ENCODE measurements around the gene FKBP14.

The FKBP14 gene

DNA sequence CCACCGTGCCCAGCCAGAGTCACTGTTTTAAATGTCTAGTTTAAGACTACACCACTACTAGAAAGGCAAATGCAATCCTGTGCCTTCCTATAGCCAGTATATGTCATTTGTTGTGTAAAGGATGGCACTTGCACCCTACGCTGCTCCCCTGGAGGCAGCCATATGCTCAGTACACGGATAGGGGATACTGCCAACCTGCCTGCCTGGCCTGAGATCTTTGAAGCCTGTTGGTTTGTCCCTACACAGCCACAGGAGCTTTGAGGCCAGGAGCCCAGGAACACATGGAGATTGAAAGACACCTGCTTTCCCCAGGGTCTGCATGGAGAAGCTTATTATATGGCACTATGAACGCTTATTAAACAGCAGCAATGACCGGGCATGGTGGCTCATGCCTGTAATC, 34.6 kb downstream of the FKBP14 start:
- peaks cover 6% of the 10 kb centered on the region for H3K4me1 ChIP-seq (ENCODE audit: insufficient read depth, low read length)
- no peak overlapping the region for H3K9ac ChIP-seq (ENCODE audit: low read depth, low read length)
- no peaks in the 10 kb centered on the region for H3K36me3 ChIP-seq (ENCODE audit: insufficient read depth, low read length)
- H3K9me3 ChIP-seq (ENCODE audit: control insufficient read depth, insufficient read depth, low read length) = peaks cover 6% of the 10 kb centered on the region; the same call in 1 of the 2 replicates

- H3K9me3 ChIP-seq (ENCODE audit: control insufficient read depth, insufficient read depth, low read length) = peaks cover 6% of the 10 kb centered on the region; the same call in 1 of the 2 replicates
Observed at GRCh38 chr7:29990931-29991330, 35.6 kb downstream of the FKBP14 start.

GRCh38 chr7:29989257-29989995, 37.1 kb downstream of the FKBP14 start, which contains the start of gene SCRN1:
Gene SCRN1, minus strand, starts transcription at chr7:29989801. Its CDS starts 20,734 bp downstream, at chr7:29969067.
- peak within 1 kb of the TSS; percentile 83 for H3K9ac ChIP-seq (ENCODE audit: low read depth, low read length)
- peaks cover 6% of the 10 kb centered on the region; the same call in 1 of the 2 replicates for H3K9me3 ChIP-seq (ENCODE audit: control insufficient read depth, insufficient read depth, low read length)

More at GRCh38 chr7:29990931-29991330, 35.6 kb downstream of the FKBP14 start:
- Histone ChIP-seq H3K36me3 (ENCODE audit: insufficient read depth, low read length) (no peaks in the 10 kb centered on the region), H3K4me1 (ENCODE audit: insufficient read depth, low read length) (peaks cover 8% of the 10 kb centered on the region), H3K9ac (ENCODE audit: low read depth, low read length) (no peak overlapping the region)

GRCh38 chr7:29988424-29989256, 37.9 kb downstream of the FKBP14 start:
- peak overlapping the region; percentile 83 for H3K9ac ChIP-seq (ENCODE audit: low read depth, low read length)
- no peaks in the 10 kb centered on the region for H3K36me3 ChIP-seq (ENCODE audit: insufficient read depth, low read length)
- H3K4me1 ChIP-seq (ENCODE audit: insufficient read depth, low read length) = peaks cover 8% of the 10 kb centered on the region
- peaks cover 6% of the 10 kb centered on the region; the same call in 1 of the 2 replicates for H3K9me3 ChIP-seq (ENCODE audit: control insufficient read depth, insufficient read depth, low read length)

More at GRCh38 chr7:29989257-29989995, 37.1 kb downstream of the FKBP14 start, which contains the start of gene SCRN1:
- H3K4me1 ChIP-seq (ENCODE audit: insufficient read depth, low read length) = peaks cover 8% of the 10 kb centered on the region
- no peaks in the 10 kb centered on the region for H3K36me3 ChIP-seq (ENCODE audit: insufficient read depth, low read length)

DNA sequence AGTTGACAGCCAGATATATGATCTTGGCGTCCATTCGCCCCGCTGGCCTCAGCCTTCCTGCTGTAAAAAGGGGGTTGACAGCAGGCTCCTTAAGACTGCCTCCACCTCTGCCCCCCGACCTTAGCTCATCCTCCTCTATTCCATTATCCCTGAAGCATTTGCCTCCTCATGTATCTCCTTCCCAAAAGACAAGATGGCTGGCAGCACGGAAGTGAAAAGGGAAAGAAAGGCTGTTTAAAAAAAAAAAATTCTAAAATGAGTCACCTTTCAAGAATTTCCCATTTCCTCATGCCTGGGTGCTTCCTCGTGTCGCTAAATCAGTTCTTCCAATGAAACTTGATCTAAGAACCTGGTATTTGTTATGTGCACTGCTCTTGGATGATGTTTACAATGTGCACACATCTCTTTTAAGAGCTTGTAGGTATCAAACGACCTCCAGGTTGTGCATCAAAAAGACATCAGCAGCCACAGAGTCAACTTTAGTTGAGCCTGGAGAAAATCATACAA, 38.6 kb downstream of the FKBP14 start:
- Histone ChIP-seq H3K9me3 (ENCODE audit: control insufficient read depth, insufficient read depth, low read length) (no peaks in the 10 kb centered on the region), H3K36me3 (ENCODE audit: insufficient read depth, low read length) (no peaks in the 10 kb centered on the region), H3K4me1 (ENCODE audit: insufficient read depth, low read length) (peaks cover 8% of the 10 kb centered on the region), H3K9ac (ENCODE audit: low read depth, low read length) (peak overlapping the region; percentile 83)

DNA sequence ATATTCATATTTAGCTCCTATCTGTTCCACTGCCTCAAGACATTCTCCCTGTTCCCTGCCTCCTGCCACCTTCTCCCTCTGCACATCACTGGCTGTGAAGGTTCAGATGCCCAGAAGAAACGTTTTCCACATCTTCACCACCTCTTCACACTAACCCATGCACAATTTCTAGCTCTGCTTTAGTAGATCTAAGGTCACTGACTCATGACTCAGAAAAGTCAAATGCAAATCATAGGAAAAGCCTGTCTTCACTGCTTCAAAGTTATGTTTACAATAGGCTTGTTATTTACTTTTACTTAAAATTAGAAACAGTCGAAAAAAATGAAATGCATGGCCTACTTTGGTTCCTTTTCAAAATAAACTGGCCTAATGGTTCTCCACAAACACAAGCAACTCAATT, 39.4 kb downstream of the FKBP14 start:
- peak overlapping the region; percentile 83 for H3K9ac ChIP-seq (ENCODE audit: low read depth, low read length)
- no peaks in the 10 kb centered on the region for H3K36me3 ChIP-seq (ENCODE audit: insufficient read depth, low read length)
- no peaks in the 10 kb centered on the region for H3K9me3 ChIP-seq (ENCODE audit: control insufficient read depth, insufficient read depth, low read length)
- H3K4me1 ChIP-seq (ENCODE audit: insufficient read depth, low read length) = peaks cover 8% of the 10 kb centered on the region

DNA sequence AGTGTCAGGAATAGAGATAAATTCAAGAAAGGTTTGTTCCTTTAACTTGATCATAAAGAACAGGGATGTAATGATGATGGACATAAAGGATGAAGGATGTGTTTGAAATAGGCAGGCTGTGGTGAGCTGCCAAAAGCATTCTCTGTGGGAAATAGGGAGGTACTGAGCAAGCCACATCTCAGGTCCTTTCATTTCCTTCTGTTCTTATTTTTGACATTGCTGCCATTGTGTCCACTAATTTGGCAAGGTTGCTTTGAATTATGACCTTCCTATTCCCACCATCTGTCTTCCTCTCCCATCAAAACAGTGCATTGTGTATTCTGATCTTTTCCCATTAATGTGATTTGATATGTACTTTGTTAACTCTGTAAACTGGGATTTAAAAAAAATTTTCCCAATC, 46.4 kb downstream of the FKBP14 start:
- no peaks in the 10 kb centered on the region for H3K36me3 ChIP-seq (ENCODE audit: insufficient read depth, low read length)
- H3K9ac ChIP-seq (ENCODE audit: low read depth, low read length) = no peak overlapping the region
- peaks cover 8% of the 10 kb centered on the region for H3K4me1 ChIP-seq (ENCODE audit: insufficient read depth, low read length)
- H3K9me3 ChIP-seq (ENCODE audit: control insufficient read depth, insufficient read depth, low read length) = no peaks in the 10 kb centered on the region

GRCh38 chr7:29977886-29978651, 48.4 kb downstream of the FKBP14 start:
- H3K4me1 ChIP-seq (ENCODE audit: insufficient read depth, low read length) = peaks cover 9% of the 10 kb centered on the region
- H3K36me3 ChIP-seq (ENCODE audit: insufficient read depth, low read length) = no peaks in the 10 kb centered on the region
- H3K9me3 ChIP-seq (ENCODE audit: control insufficient read depth, insufficient read depth, low read length) = no peaks in the 10 kb centered on the region
- 0 out of 2 replicates have a peak overlapping the region, but pooled peaks have one; percentile 8 for H3K9ac ChIP-seq (ENCODE audit: low read depth, low read length)

- Histone ChIP-seq H3K36me3 (ENCODE audit: insufficient read depth, low read length) (no peaks in the 10 kb centered on the region), H3K9ac (ENCODE audit: low read depth, low read length) (no peak overlapping the region), H3K4me1 (ENCODE audit: insufficient read depth, low read length) (peaks cover 16% of the 10 kb centered on the region), H3K9me3 (ENCODE audit: control insufficient read depth, insufficient read depth, low read length) (no peaks in the 10 kb centered on the region)
Observed at GRCh38 chr7:29976673-29977415, 49.7 kb downstream of the FKBP14 start.

DNA sequence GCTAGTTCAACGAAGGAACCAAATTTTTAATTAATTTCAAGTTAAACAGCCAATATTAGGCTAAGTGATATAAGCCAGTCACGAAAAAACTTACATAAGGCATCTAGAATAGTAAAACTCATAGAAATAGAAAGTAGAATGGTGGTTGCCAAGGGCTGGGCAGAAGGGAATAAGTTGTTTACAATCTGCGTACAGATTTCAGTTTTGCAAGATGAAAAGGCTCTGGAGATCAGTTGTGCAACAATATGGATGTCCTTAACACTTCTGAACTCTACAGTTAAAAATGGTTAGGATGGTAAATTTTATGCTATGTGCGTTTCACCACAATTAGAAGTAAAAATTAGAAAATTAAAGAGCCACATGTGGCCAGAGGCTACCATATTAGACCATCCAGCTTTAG, 50.2 kb downstream of the FKBP14 start:
- Histone ChIP-seq H3K4me1 (ENCODE audit: insufficient read depth, low read length) (peaks cover 16% of the 10 kb centered on the region), H3K9ac (ENCODE audit: low read depth, low read length) (no peak overlapping the region), H3K9me3 (ENCODE audit: control insufficient read depth, insufficient read depth, low read length) (no peaks in the 10 kb centered on the region), H3K36me3 (ENCODE audit: insufficient read depth, low read length) (no peaks in the 10 kb centered on the region)

DNA sequence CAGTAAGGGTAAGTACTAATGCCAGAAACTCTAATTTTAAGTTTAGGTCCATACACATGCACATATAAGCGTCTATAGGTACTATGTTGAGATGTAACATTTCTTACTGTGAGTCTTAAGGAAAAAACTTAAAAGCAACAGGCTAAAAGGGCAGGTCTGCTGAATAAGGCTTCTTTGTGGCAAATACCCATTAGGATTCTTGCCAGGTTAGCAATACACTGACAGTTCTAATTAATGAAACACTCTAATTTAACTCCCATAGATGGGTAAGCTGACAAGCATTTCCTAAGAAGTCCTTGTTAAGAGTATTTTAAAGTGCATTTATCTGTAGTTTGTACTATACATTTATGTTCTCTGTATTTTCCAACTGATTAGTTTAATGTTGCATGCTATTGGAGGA, 50.9 kb downstream of the FKBP14 start:
- no peaks in the 10 kb centered on the region for H3K9me3 ChIP-seq (ENCODE audit: control insufficient read depth, insufficient read depth, low read length)
- H3K36me3 ChIP-seq (ENCODE audit: insufficient read depth, low read length) = no peaks in the 10 kb centered on the region
- H3K4me1 ChIP-seq (ENCODE audit: insufficient read depth, low read length) = peaks cover 16% of the 10 kb centered on the region
- H3K9ac ChIP-seq (ENCODE audit: low read depth, low read length) = no peak overlapping the region

- Histone ChIP-seq H3K9me3 (ENCODE audit: control insufficient read depth, insufficient read depth, low read length) (no peaks in the 10 kb centered on the region), H3K36me3 (ENCODE audit: insufficient read depth, low read length) (no peaks in the 10 kb centered on the region), H3K4me1 (ENCODE audit: insufficient read depth, low read length) (peaks cover 21% of the 10 kb centered on the region), H3K9ac (ENCODE audit: low read depth, low read length) (no peak overlapping the region)
Observed at GRCh38 chr7:29974286-29974685, 52.2 kb downstream of the FKBP14 start.

DNA sequence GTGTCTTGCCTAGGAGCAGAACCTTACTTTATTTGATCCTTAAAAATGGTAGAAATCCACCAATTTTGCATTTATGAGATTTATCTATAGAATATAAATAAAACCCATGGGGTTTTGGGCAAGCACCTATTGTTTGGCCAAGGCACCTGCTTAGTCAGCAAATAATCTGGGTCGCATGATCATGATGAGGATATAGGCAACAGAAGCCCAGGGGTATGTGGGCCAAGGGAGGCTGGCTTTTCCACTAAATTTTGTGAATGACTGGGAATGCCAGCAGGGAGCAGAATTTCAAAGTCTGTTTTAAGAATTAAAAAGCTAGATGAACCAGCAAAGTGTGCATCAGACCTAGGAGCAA, 54.2 kb downstream of the FKBP14 start:
- H3K36me3 ChIP-seq (ENCODE audit: insufficient read depth, low read length) = no peaks in the 10 kb centered on the region; the same call in 1 of the 2 replicates
- H3K4me1 ChIP-seq (ENCODE audit: insufficient read depth, low read length) = peaks cover 15% of the 10 kb centered on the region
- H3K9ac ChIP-seq (ENCODE audit: low read depth, low read length) = no peak overlapping the region
- H3K9me3 ChIP-seq (ENCODE audit: control insufficient read depth, insufficient read depth, low read length) = no peaks in the 10 kb centered on the region
